ENCODE measurements around the gene NCOA1.

The NCOA1 gene

GRCh38 chr2:24787532-24787931 is 296.5 kb downstream of the NCOA1 start:
- Histone ChIP-seq H3K4me3 (ENCODE audit: control insufficient read depth in 1 of 7, extremely low read depth in 1 of 7, insufficient read depth in 4 of 7, low read depth in 2 of 7, low read length in 6 of 7) (no peak overlapping the region), H3K27me3 (replicated peaks in 2 of 5; ENCODE audit: control insufficient read depth in 4 of 5, insufficient read depth in 5 of 5, low read length in 4 of 5) (peaks cover 0 to 15% (median 5%) of the 10 kb centered on the region in 5 experiments), H3K9me3 (ENCODE audit: control extremely low read depth in 1 of 5, control insufficient read depth in 4 of 5, insufficient read depth in 2 of 5, low read depth in 1 of 5, low read length in 4 of 5) (peaks cover 0 to 4% (median 2%) of the 10 kb centered on the region in 5 experiments), H3K27ac (ENCODE audit: insufficient read depth in 1 of 2, low read depth in 1 of 2, low read length in 2 of 2, poor library complexity in 1 of 2, severe bottlenecking in 2 of 2) (no peak overlapping the region), H3K36me3 (ENCODE audit: control insufficient read depth in 4 of 4, insufficient read depth in 4 of 4, low read length in 3 of 4) (peaks cover 0 to 3% (median 3%) of the 10 kb centered on the region in 4 experiments), H3K4me1 (ENCODE audit: control extremely low read depth in 1 of 4, control insufficient read depth in 4 of 4, insufficient read depth in 4 of 4, low read length in 3 of 4) (peaks cover 4 to 25% (median 14%) of the 10 kb centered on the region in 4 experiments)
- DNase-seq, result no peak
- ChIA-PET POLR2A (no interaction called here), CTCF (no interaction called here)
- 100% methylated on average over 2 of the region's 2 CpGs for WGBS (ENCODE audit: insufficient coverage)

GRCh38 chr2:24788816-24789215 is 297.8 kb downstream of the NCOA1 start:
- no peak for DNase-seq
- Histone ChIP-seq H3K27me3 (replicated peaks in 2 of 5; ENCODE audit: control insufficient read depth in 4 of 5, insufficient read depth in 5 of 5, low read length in 4 of 5) (peaks cover 0 to 11% (median 2%) of the 10 kb centered on the region in 5 experiments), H3K4me1 (ENCODE audit: control extremely low read depth in 1 of 4, control insufficient read depth in 4 of 4, insufficient read depth in 4 of 4, low read length in 3 of 4) (peaks cover 6 to 28% (median 20%) of the 10 kb centered on the region in 4 experiments), H3K27ac (ENCODE audit: insufficient read depth in 1 of 2, low read depth in 1 of 2, low read length in 2 of 2, poor library complexity in 1 of 2, severe bottlenecking in 2 of 2) (no peak overlapping the region), H3K36me3 (ENCODE audit: control insufficient read depth in 4 of 4, insufficient read depth in 4 of 4, low read length in 3 of 4) (peaks cover 0 to 3% (median 3%) of the 10 kb centered on the region in 4 experiments), H3K9me3 (ENCODE audit: control extremely low read depth in 1 of 5, control insufficient read depth in 4 of 5, insufficient read depth in 2 of 5, low read depth in 1 of 5, low read length in 4 of 5) (peaks cover 0 to 4% (median 0%) of the 10 kb centered on the region in 5 experiments), H3K4me3 (ENCODE audit: control insufficient read depth in 1 of 7, extremely low read depth in 1 of 7, insufficient read depth in 4 of 7, low read depth in 2 of 7, low read length in 6 of 7) (no peak overlapping the region)
- CTCF ChIA-PET, result no interaction called here
- POLR2A ChIA-PET, result no interaction called here
- 94% methylated on average over 3 of the region's 3 CpGs for WGBS (ENCODE audit: insufficient coverage)

DNA sequence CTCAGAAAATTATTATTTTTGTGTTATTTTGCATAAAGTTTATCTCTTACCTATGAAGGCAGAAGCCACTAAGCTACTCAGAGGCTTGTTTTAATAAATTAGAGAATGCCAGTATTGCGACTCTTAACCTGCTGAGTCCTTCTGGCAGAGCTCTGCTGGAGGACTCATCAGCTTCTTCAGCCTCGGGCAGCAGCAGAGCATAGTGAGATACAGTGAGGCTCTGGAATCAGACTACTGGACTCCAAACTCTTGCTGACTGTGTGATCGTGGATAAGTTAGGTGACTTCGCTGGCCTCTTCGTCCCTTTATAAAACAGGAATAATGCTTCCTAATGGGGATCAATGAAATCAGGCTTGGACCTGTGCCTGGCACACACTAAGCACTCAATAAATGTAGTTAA is 300.4 kb downstream of the NCOA1 start:
- Histone ChIP-seq H3K27me3 (replicated peaks in 2 of 5; ENCODE audit: control insufficient read depth in 4 of 5, insufficient read depth in 5 of 5, low read length in 4 of 5) (peaks cover 0 to 6% (median 0%) of the 10 kb centered on the region in 5 experiments), H3K9me3 (ENCODE audit: control extremely low read depth in 1 of 5, control insufficient read depth in 4 of 5, insufficient read depth in 2 of 5, low read depth in 1 of 5, low read length in 4 of 5) (no peaks in the 10 kb centered on the region), H3K4me3 (ENCODE audit: control insufficient read depth in 1 of 7, extremely low read depth in 1 of 7, insufficient read depth in 4 of 7, low read depth in 2 of 7, low read length in 6 of 7) (no peak overlapping the region), H3K27ac (ENCODE audit: insufficient read depth in 1 of 2, low read depth in 1 of 2, low read length in 2 of 2, poor library complexity in 1 of 2, severe bottlenecking in 2 of 2) (peak overlapping the region in 1 of 2 experiments; percentile 29), H3K36me3 (ENCODE audit: control insufficient read depth in 4 of 4, insufficient read depth in 4 of 4, low read length in 3 of 4) (peaks cover 0 to 13% (median 3%) of the 10 kb centered on the region in 4 experiments), H3K4me1 (ENCODE audit: control extremely low read depth in 1 of 4, control insufficient read depth in 4 of 4, insufficient read depth in 4 of 4, low read length in 3 of 4) (peaks cover 8 to 28% (median 18%) of the 10 kb centered on the region in 4 experiments)
- ChIA-PET CTCF (interaction anchor here (0.9 to 1.8 kb wide), 4 partner anchors 32 to 381 kb away, joined by 3 to 4 read pairs (median 4); no protein-coding TSS in a partner anchor), POLR2A (no interaction called here)
- 100% methylated on average over 5 of the region's 5 CpGs for WGBS (ENCODE audit: insufficient coverage)
- DNase-seq, result no peak

- no peak for DNase-seq
- ChIA-PET POLR2A (interaction anchor here (0.6 kb wide), 1 partner anchor 23 kb away, joined by 4 read pairs; no protein-coding TSS in a partner anchor), CTCF (interaction anchor here (0.8 to 1.3 kb wide), 5 partner anchors 8 to 370 kb away, joined by 3 read pairs; no protein-coding TSS in a partner anchor)
- Histone ChIP-seq H3K9me3 (ENCODE audit: control extremely low read depth in 1 of 5, control insufficient read depth in 4 of 5, insufficient read depth in 2 of 5, low read depth in 1 of 5, low read length in 4 of 5) (no peaks in the 10 kb centered on the region), H3K27me3 (replicated peaks in 2 of 5; ENCODE audit: control insufficient read depth in 4 of 5, insufficient read depth in 5 of 5, low read length in 4 of 5) (peaks cover 0 to 3% (median 0%) of the 10 kb centered on the region in 5 experiments), H3K27ac (ENCODE audit: insufficient read depth in 1 of 2, low read depth in 1 of 2, low read length in 2 of 2, poor library complexity in 1 of 2, severe bottlenecking in 2 of 2) (peak overlapping the region; percentile 96 to 98), H3K36me3 (ENCODE audit: control insufficient read depth in 4 of 4, insufficient read depth in 4 of 4, low read length in 3 of 4) (peaks cover 0 to 23% (median 3%) of the 10 kb centered on the region in 4 experiments), H3K4me3 (ENCODE audit: control insufficient read depth in 1 of 7, extremely low read depth in 1 of 7, insufficient read depth in 4 of 7, low read depth in 2 of 7, low read length in 6 of 7) (peak overlapping the region; percentile 60 to 99 (median 93)), H3K4me1 (ENCODE audit: control extremely low read depth in 1 of 4, control insufficient read depth in 4 of 4, insufficient read depth in 4 of 4, low read length in 3 of 4) (peaks cover 8 to 28% (median 18%) of the 10 kb centered on the region in 4 experiments)
- WGBS (ENCODE audit: insufficient coverage), result 0% methylated on average over 3 of the region's 6 CpGs
Measured at GRCh38 chr2:24792542-24792873, 301.5 kb downstream of the NCOA1 start.

- WGBS (ENCODE audit: insufficient coverage), result under 1% methylated on average over 53 of the region's 74 CpGs
- H3K27ac ChIP-seq (ENCODE audit: insufficient read depth in 1 of 2, low read depth in 1 of 2, low read length in 2 of 2, poor library complexity in 1 of 2, severe bottlenecking in 2 of 2), result peak within 1 kb of the TSS; percentile 96 to 98
- H3K27me3 ChIP-seq (replicated peaks in 2 of 5; ENCODE audit: control insufficient read depth in 4 of 5, insufficient read depth in 5 of 5, low read length in 4 of 5), result peaks cover 0 to 3% (median 0%) of the 10 kb centered on the region in 5 experiments
- no peaks in the 10 kb centered on the region for H3K9me3 ChIP-seq (ENCODE audit: control extremely low read depth in 1 of 5, control insufficient read depth in 4 of 5, insufficient read depth in 2 of 5, low read depth in 1 of 5, low read length in 4 of 5)
- DNase-seq, result peak; percentile 96 to 98 (median 98)
- peaks cover 0 to 29% (median 3%) of the 10 kb centered on the region in 4 experiments for H3K36me3 ChIP-seq (ENCODE audit: control insufficient read depth in 4 of 4, insufficient read depth in 4 of 4, low read length in 3 of 4)
- peaks cover 8 to 28% (median 18%) of the 10 kb centered on the region in 4 experiments for H3K4me1 ChIP-seq (ENCODE audit: control extremely low read depth in 1 of 4, control insufficient read depth in 4 of 4, insufficient read depth in 4 of 4, low read length in 3 of 4)
- POLR2A ChIA-PET, result no interaction called here
- peak within 1 kb of the TSS; percentile 60 to 99 (median 93) for H3K4me3 ChIP-seq (ENCODE audit: control insufficient read depth in 1 of 7, extremely low read depth in 1 of 7, insufficient read depth in 4 of 7, low read depth in 2 of 7, low read length in 6 of 7)
- CTCF ChIA-PET, result interaction anchor here (0.8 to 1.3 kb wide), 5 partner anchors 9 to 371 kb away, joined by 3 read pairs; no protein-coding TSS in a partner anchor
Measured at GRCh38 chr2:24792874-24793760, 302.1 kb downstream of the NCOA1 start, which contains the start of the genes CENPO and PTRHD1. Gene CENPO, plus strand, starts transcription at chr2:24793425. Its CDS starts 495 bp downstream, at chr2:24793920. Gene PTRHD1, minus strand, starts transcription at chr2:24793391. Its CDS starts 14 bp downstream, at chr2:24793377.

DNA sequence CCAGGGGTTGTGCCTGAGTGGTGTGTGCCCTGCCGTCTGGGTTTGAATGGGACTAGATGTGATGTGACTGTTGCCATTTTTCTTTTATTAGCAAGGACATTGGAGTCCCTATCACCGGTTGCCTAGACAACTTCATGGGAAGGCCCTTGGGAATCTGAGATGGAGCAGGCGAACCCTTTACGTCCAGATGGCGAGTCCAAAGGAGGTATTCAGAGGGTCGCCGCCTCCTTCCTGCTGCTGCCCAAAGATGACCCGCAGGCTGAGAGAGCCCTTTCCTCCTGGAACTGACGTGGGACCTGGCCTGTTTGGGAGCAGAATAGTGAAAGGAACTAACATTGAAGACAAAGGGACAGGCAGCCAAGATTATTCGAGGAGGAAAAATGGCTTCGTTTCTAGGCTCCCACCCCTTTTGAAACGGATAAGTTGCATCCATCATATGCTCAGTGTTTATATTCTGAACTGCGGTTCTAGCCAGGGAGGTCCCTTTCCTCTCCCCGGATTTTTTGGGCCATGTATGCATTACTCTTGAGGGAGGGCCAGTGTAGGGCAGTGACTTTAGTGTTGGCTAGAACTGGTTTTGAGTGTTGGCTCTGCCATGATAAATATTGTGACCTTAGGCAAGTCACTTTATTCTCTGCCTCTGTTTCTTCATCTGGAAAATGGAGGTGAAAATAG is 302.8 kb downstream of the NCOA1 start:
- Histone ChIP-seq H3K4me3 (ENCODE audit: control insufficient read depth in 1 of 7, extremely low read depth in 1 of 7, insufficient read depth in 4 of 7, low read depth in 2 of 7, low read length in 6 of 7) (peak overlapping the region; percentile 60 to 99 (median 93)), H3K36me3 (ENCODE audit: control insufficient read depth in 4 of 4, insufficient read depth in 4 of 4, low read length in 3 of 4) (peaks cover 0 to 30% (median 3%) of the 10 kb centered on the region in 4 experiments), H3K27ac (ENCODE audit: insufficient read depth in 1 of 2, low read depth in 1 of 2, low read length in 2 of 2, poor library complexity in 1 of 2, severe bottlenecking in 2 of 2) (peak overlapping the region in 1 of 2 experiments; percentile 98), H3K27me3 (replicated peaks in 2 of 5; ENCODE audit: control insufficient read depth in 4 of 5, insufficient read depth in 5 of 5, low read length in 4 of 5) (no peaks in the 10 kb centered on the region), H3K4me1 (ENCODE audit: control extremely low read depth in 1 of 4, control insufficient read depth in 4 of 4, insufficient read depth in 4 of 4, low read length in 3 of 4) (peaks cover 8 to 28% (median 18%) of the 10 kb centered on the region in 4 experiments), H3K9me3 (ENCODE audit: control extremely low read depth in 1 of 5, control insufficient read depth in 4 of 5, insufficient read depth in 2 of 5, low read depth in 1 of 5, low read length in 4 of 5) (no peaks in the 10 kb centered on the region)
- no peak for DNase-seq
- CTCF ChIA-PET, result interaction anchor here (0.9 to 1.3 kb wide), 2 partner anchors 108 to 372 kb away, joined by 3 read pairs; no protein-coding TSS in a partner anchor
- POLR2A ChIA-PET, result no interaction called here
- WGBS (ENCODE audit: insufficient coverage), result 24% methylated on average over 11 of the region's 14 CpGs

Measured in common myeloid progenitor, CD34-positive (primary cell).